ENCODE measurements around the gene CADPS. TPM values are rescaled to one million over a fixed set of nuclear protein-coding genes. Genes with fewer than 3 reads are reported as not detected.

Gene CADPS
- total RNA-seq, 1 experiment from 2014 or later, result 7.0 TPM

DNA sequence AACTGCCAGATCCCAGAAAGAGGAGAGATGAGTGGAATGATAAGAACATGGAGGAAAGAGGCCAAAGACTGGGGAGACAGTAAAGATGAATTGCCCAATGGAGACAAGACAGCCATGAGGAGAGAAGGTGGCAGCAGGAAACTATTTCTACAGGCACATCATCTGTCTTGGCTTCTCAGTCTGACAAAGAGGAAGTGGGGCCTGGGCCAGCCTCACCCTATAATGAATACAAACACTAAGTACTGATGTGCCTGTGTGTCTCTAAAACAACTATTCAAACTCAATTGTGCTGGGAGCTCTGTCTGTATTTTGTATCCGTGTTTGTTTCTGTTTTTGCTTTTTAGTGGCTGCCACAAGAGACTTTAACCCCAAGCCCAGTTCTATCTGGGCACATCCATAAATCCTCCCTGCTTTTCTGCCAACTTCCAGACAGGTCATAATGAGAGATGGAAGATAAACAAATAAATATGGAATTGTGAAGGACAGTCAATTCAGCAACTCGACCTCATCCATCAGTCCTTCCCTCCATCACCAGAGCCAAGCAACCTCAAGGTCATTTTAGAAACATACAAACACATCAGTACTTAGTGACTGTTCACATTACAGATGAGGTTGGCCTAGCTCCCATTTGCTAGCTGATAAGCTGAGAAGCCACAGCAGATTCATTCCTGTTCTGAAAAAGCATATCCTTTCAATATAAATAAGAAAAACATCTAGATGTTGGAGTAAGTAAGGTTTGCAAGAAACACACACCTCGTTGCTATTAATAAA, 116.7 kb downstream of the CADPS start (continued):
- TF ChIP-seq, protein P1, sequence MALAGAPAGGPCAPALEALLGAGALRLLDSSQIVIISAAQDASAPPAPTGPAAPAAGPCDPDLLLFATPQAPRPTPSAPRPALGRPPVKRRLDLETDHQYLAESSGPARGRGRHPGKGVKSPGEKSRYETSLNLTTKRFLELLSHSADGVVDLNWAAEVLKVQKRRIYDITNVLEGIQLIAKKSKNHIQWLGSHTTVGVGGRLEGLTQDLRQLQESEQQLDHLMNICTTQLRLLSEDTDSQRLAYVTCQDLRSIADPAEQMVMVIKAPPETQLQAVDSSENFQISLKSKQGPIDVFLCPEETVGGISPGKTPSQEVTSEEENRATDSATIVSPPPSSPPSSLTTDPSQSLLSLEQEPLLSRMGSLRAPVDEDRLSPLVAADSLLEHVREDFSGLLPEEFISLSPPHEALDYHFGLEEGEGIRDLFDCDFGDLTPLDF (CRISPR knock-in tag; IDR thresholded peaks at IDR 0.05), result no peak
- no peak for TF ChIP-seq ATF1 (CRISPR knock-in tag; IDR thresholded peaks at IDR 0.05)
- TF ChIP-seq FOXP1 (CRISPR knock-in tag; IDR thresholded peaks at IDR 0.05; ENCODE audit: borderline replicate concordance), result no peak

DNA sequence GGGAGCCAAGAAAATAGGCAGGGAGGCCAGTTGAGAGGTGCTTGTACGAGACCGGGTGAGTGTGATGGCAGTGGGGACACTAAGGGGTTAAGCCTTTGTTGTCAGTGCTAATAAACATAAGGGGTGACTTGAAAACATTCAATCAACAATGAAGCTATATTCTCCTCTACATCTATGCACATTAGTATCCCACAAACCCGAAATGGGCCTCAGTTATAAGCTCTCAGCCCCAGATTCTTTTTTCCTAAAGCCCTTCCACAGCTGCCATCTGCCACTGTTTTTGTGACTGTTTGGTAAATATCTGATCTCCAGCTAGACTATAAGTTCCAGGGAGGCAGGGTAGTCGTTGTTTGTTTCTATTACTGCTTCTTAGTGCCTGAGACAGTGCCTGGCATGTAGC, 118.2 kb downstream of the CADPS start:
- Mint-ChIP-seq H3K36me3 (no peaks in the 10 kb centered on the region), H3K27me3 (ENCODE audit: low read depth) (no peaks in the 10 kb centered on the region), H3K9me3 (no peaks in the 10 kb centered on the region), H3K27ac (no peak overlapping the region), H3K4me1 (peaks cover 8% of the 10 kb centered on the region), H3K4me3 (no peak overlapping the region)
- ATAC-seq (no peak), DNase-seq (ENCODE audit: low spot score) (no peak)
- ChIA-PET POLR2A (no interaction called here), CTCF (no interaction called here)
- TF ChIP-seq NFE2L1 (CRISPR knock-in tag; IDR thresholded peaks at IDR 0.05), result no peak
- no peak for TF ChIP-seq USF1 (CRISPR knock-in tag; IDR thresholded peaks at IDR 0.05)
- TF ChIP-seq PRDM15 (CRISPR knock-in tag; IDR thresholded peaks at IDR 0.05), result no peak
- TF ChIP-seq RELA (CRISPR knock-in tag; IDR thresholded peaks at IDR 0.05; ENCODE audit: borderline replicate concordance), result no peak
- no peak for TF ChIP-seq JUN (CRISPR knock-in tag; IDR thresholded peaks at IDR 0.05)
- TF ChIP-seq ZNF396 (CRISPR knock-in tag; IDR thresholded peaks at IDR 0.05; ENCODE audit: borderline replicate concordance), result no peak
- TF ChIP-seq MYBL2 (CRISPR knock-in tag; IDR thresholded peaks at IDR 0.05), result no peak
- TF ChIP-seq ZNF671 (CRISPR knock-in tag; IDR thresholded peaks at IDR 0.05), result no peak
- TF ChIP-seq IRF2 (CRISPR knock-in tag; IDR thresholded peaks at IDR 0.05; ENCODE audit: borderline replicate concordance, low read depth), result no peak
- no peak for TF ChIP-seq SP1 (CRISPR knock-in tag; conservative IDR thresholded peaks at IDR 0.05)
- TF ChIP-seq, protein P2, sequence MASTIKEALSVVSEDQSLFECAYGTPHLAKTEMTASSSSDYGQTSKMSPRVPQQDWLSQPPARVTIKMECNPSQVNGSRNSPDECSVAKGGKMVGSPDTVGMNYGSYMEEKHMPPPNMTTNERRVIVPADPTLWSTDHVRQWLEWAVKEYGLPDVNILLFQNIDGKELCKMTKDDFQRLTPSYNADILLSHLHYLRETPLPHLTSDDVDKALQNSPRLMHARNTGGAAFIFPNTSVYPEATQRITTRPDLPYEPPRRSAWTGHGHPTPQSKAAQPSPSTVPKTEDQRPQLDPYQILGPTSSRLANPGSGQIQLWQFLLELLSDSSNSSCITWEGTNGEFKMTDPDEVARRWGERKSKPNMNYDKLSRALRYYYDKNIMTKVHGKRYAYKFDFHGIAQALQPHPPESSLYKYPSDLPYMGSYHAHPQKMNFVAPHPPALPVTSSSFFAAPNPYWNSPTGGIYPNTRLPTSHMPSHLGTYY (CRISPR knock-in tag; IDR thresholded peaks at IDR 0.05), result no peak
- TF ChIP-seq FOXP4 (CRISPR knock-in tag; IDR thresholded peaks at IDR 0.05), result no peak
- TF ChIP-seq AFF4 (CRISPR knock-in tag; IDR thresholded peaks at IDR 0.05; ENCODE audit: borderline replicate concordance), result no peak
- TF ChIP-seq, protein P3, sequence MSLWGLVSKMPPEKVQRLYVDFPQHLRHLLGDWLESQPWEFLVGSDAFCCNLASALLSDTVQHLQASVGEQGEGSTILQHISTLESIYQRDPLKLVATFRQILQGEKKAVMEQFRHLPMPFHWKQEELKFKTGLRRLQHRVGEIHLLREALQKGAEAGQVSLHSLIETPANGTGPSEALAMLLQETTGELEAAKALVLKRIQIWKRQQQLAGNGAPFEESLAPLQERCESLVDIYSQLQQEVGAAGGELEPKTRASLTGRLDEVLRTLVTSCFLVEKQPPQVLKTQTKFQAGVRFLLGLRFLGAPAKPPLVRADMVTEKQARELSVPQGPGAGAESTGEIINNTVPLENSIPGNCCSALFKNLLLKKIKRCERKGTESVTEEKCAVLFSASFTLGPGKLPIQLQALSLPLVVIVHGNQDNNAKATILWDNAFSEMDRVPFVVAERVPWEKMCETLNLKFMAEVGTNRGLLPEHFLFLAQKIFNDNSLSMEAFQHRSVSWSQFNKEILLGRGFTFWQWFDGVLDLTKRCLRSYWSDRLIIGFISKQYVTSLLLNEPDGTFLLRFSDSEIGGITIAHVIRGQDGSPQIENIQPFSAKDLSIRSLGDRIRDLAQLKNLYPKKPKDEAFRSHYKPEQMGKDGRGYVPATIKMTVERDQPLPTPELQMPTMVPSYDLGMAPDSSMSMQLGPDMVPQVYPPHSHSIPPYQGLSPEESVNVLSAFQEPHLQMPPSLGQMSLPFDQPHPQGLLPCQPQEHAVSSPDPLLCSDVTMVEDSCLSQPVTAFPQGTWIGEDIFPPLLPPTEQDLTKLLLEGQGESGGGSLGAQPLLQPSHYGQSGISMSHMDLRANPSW (CRISPR knock-in tag; conservative IDR thresholded peaks at IDR 0.05; ENCODE audit: low read depth), result no peak
- TF ChIP-seq, protein P4, sequence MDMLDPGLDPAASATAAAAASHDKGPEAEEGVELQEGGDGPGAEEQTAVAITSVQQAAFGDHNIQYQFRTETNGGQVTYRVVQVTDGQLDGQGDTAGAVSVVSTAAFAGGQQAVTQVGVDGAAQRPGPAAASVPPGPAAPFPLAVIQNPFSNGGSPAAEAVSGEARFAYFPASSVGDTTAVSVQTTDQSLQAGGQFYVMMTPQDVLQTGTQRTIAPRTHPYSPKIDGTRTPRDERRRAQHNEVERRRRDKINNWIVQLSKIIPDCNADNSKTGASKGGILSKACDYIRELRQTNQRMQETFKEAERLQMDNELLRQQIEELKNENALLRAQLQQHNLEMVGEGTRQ (CRISPR knock-in tag; IDR thresholded peaks at IDR 0.05), result no peak
- no peak for TF ChIP-seq CREB1 (CRISPR knock-in tag; IDR thresholded peaks at IDR 0.05)
